Measurements from ENCODE around the gene CPNE6. TPM values are rescaled to one million over a fixed set of nuclear protein-coding genes. Genes with fewer than 3 reads are reported as not detected.
A peak's percentile ranks its signal among the peaks of the same experiment; 100 is the strongest.

Gene CPNE6
- total and polyA plus RNA-seq, 2 of the 13 experiments (the other 11 are each of a cell fraction or from before 2014, with no cell fraction given): not detected

DNA sequence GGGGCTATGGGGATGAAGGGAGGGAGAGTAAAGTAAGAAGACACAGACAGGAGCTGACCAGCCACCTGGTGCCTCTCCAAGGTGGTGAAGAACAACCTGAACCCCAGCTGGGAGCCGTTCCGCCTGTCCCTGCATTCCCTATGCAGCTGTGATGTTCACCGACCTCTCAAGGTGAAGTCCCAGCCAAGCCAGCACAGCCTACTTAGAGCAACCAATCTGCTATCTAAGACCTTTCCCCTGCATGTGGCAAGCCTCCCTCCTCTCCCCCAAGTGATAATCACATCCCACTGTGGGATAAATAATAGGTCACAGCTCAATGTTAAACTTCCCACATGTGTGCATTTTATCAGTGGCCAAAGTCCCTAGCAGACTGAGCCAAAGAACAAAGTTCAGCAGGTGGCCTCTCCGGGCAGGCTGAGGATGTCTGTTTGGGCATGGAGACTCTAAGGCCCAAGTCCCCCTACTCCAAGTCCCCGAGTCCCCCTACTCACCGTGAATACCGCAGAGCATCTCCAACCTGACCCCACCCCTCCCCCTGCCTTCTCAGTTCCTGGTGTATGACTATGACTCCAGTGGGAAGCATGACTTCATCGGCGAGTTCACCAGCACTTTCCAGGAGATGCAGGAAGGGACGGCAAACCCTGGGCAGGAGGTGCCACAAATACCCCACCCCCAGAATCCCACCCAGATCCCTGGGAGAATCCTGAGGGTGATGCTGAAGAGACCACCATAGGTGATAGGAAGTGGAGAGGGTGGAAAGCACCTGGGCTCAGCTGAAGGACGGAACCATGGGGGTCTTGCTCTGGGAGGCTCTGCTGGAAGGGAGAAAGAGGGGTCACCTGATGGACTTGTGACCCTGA is 3.5 kb downstream of the CPNE6 start (continued):
- TF ChIP-seq ZNF143 (CRISPR knock-in tag; IDR thresholded peaks at IDR 0.05) (0 out of 2 replicates have a peak, but pooled peaks have one; percentile 7), HBP1 (CRISPR knock-in tag; IDR thresholded peaks at IDR 0.05; ENCODE audit: low read depth) (0 out of 2 replicates have a peak, but pooled peaks have one; percentile 35), ZNF383 (CRISPR knock-in tag; IDR thresholded peaks at IDR 0.05; ENCODE audit: borderline replicate concordance) (0 out of 2 replicates have a peak, but pooled peaks have one; percentile 25), MAFK (conservative IDR thresholded peaks at IDR 0.05 in 1 of 2, IDR thresholded peaks at IDR 0.05 in 1 of 2; ENCODE audit: low read length in 2 of 2) (no peak), ZNF788 (CRISPR knock-in tag; IDR thresholded peaks at IDR 0.05; ENCODE audit: borderline replicate concordance) (no peak), NFATC3 (CRISPR knock-in tag; IDR thresholded peaks at IDR 0.05) (no peak), HNRNPK (IDR thresholded peaks at IDR 0.05; ENCODE audit: low read depth, low read length, poor library complexity, severe bottlenecking) (no peak), ZNF318 (CRISPR knock-in tag; IDR thresholded peaks at IDR 0.05) (peak; percentile 77; the same call in 1 of the 2 replicates), ZNF782 (CRISPR knock-in tag; IDR thresholded peaks at IDR 0.05; ENCODE audit: borderline replicate concordance) (peak; percentile 68; the same call in 1 of the 2 replicates), TARDBP (CRISPR knock-in tag; IDR thresholded peaks at IDR 0.05) (peak; percentile 40; the same call in 1 of the 2 replicates)
- TF ChIP-seq, protein P1, sequence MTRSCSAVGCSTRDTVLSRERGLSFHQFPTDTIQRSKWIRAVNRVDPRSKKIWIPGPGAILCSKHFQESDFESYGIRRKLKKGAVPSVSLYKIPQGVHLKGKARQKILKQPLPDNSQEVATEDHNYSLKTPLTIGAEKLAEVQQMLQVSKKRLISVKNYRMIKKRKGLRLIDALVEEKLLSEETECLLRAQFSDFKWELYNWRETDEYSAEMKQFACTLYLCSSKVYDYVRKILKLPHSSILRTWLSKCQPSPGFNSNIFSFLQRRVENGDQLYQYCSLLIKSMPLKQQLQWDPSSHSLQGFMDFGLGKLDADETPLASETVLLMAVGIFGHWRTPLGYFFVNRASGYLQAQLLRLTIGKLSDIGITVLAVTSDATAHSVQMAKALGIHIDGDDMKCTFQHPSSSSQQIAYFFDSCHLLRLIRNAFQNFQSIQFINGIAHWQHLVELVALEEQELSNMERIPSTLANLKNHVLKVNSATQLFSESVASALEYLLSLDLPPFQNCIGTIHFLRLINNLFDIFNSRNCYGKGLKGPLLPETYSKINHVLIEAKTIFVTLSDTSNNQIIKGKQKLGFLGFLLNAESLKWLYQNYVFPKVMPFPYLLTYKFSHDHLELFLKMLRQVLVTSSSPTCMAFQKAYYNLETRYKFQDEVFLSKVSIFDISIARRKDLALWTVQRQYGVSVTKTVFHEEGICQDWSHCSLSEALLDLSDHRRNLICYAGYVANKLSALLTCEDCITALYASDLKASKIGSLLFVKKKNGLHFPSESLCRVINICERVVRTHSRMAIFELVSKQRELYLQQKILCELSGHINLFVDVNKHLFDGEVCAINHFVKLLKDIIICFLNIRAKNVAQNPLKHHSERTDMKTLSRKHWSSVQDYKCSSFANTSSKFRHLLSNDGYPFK (CRISPR knock-in tag; IDR thresholded peaks at IDR 0.05; ENCODE audit: borderline replicate concordance): no peak
- TF ChIP-seq, protein P2, sequence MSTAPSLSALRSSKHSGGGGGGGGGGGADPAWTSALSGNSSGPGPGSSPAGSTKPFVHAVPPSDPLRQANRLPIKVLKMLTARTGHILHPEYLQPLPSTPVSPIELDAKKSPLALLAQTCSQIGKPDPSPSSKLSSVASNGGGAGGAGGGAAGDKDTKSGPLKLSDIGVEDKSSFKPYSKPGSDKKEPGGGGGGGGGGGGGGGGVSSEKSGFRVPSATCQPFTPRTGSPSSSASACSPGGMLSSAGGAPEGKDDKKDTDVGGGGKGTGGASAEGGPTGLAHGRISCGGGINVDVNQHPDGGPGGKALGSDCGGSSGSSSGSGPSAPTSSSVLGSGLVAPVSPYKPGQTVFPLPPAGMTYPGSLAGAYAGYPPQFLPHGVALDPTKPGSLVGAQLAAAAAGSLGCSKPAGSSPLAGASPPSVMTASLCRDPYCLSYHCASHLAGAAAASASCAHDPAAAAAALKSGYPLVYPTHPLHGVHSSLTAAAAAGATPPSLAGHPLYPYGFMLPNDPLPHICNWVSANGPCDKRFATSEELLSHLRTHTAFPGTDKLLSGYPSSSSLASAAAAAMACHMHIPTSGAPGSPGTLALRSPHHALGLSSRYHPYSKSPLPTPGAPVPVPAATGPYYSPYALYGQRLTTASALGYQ (CRISPR knock-in tag; IDR thresholded peaks at IDR 0.05): no peak

Data from HepG2 (cell line).